Measurements from ENCODE around the gene PLCL2. TPM values are rescaled to one million over a fixed set of nuclear protein-coding genes. Genes with fewer than 3 reads are reported as not detected.
A peak's percentile ranks its signal among the peaks of the same experiment; 100 is the strongest.

Gene PLCL2
- total and polyA plus RNA-seq, 12 donors = 4.5 to 44.0 (median 27.1) TPM

DNA sequence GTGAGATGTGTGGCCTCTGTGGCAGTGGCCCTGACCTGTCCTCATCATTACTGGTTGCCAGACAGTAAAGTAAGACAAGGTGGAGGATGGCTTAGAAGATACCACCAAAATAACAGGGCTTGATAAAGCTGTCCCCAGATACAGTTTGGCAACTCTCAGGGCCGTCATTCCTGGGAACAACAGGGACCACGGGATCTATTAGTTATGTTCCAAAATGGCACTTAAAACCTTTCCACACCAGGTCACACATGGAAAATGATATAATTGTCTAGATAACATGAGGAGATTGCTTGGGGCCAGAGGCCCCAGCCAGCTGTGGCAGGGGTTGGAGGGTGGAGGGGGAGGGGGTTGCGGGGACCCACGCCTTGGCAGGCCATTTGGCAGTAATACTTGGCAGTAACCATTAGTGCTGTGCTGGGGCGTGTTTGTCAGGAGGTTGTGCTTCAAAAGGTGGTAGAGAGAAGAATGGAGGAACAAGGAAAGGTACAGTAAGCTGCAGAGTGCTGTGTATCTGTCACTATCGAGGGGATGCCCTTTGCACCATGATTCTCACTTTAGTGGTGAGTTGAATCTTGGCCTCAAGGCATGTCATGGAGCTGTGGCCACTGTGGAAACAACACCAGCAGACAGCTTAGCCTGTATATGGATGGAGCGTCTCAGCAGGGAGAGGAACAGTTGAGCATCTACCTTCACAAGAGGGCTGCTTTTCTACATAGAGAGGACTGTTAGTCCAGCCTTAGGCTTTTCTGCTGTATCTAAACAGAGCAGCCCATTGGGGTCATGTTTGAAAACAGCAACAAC lies 14.0 kb downstream of the PLCL2 start:
- Histone ChIP-seq H3K27ac (no peak overlapping the region), H3K27me3 (no peaks in the 10 kb centered on the region), H3K36me3 (replicated peaks in 1 of 2) (no peaks in the 10 kb centered on the region), H3K4me3 (no peak overlapping the region), H3K9me3 (replicated peaks in 1 of 3) (no peaks in the 10 kb centered on the region), H3K4me1 (replicated peaks in 1 of 2) (peaks cover 14 to 53% of the 10 kb centered on the region in 2 donors)
- DNase-seq = no peak
- intact Hi-C loops (cut with DNase I) = no loop called here
- 85 to 91% (median 87%) methylated on average over 7 of the region's 7 CpGs for WGBS, 4 donors
- TF ChIP-seq POLR2A (IDR thresholded peaks at IDR 0.05) = no peak
- TF ChIP-seq, protein P1, sequence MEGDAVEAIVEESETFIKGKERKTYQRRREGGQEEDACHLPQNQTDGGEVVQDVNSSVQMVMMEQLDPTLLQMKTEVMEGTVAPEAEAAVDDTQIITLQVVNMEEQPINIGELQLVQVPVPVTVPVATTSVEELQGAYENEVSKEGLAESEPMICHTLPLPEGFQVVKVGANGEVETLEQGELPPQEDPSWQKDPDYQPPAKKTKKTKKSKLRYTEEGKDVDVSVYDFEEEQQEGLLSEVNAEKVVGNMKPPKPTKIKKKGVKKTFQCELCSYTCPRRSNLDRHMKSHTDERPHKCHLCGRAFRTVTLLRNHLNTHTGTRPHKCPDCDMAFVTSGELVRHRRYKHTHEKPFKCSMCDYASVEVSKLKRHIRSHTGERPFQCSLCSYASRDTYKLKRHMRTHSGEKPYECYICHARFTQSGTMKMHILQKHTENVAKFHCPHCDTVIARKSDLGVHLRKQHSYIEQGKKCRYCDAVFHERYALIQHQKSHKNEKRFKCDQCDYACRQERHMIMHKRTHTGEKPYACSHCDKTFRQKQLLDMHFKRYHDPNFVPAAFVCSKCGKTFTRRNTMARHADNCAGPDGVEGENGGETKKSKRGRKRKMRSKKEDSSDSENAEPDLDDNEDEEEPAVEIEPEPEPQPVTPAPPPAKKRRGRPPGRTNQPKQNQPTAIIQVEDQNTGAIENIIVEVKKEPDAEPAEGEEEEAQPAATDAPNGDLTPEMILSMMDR (IDR thresholded peaks at IDR 0.05) = no peak

DNA sequence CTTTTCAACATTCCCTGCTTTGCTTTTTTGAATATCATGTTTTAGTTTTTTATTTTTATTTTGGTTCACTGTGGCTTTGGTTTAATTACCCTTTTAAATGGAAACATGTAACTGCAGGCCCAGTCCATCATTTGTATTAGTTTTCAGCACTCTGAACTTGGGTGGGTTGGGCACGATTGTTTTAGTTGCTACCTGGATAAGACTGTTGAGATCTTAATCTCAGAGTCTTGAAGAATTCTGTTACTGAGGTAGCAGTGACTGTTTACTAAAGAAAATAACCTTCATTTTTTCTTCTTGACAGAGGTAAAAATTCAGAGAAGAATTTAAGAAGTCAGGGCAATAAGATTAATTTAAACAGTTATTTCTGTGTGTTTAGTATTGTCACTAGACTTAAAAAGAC lies 15.2 kb downstream of the PLCL2 start:
- H3K9me3 ChIP-seq (replicated peaks in 1 of 3) = no peaks in the 10 kb centered on the region
- no peaks in the 10 kb centered on the region for H3K36me3 ChIP-seq (replicated peaks in 1 of 2)
- 40 to 60% (median 52%) methylated on average over 1 of the region's 1 CpG for WGBS, 4 donors
- TF ChIP-seq POLR2A (IDR thresholded peaks at IDR 0.05) = no peak
- peaks cover 14 to 53% of the 10 kb centered on the region in 2 donors for H3K4me1 ChIP-seq (replicated peaks in 1 of 2)
- DNase-seq = no peak
- no peak overlapping the region for H3K27ac ChIP-seq
- no peaks in the 10 kb centered on the region for H3K27me3 ChIP-seq
- H3K4me3 ChIP-seq = no peak overlapping the region
- intact Hi-C loops (cut with DNase I) = no loop called here

DNA sequence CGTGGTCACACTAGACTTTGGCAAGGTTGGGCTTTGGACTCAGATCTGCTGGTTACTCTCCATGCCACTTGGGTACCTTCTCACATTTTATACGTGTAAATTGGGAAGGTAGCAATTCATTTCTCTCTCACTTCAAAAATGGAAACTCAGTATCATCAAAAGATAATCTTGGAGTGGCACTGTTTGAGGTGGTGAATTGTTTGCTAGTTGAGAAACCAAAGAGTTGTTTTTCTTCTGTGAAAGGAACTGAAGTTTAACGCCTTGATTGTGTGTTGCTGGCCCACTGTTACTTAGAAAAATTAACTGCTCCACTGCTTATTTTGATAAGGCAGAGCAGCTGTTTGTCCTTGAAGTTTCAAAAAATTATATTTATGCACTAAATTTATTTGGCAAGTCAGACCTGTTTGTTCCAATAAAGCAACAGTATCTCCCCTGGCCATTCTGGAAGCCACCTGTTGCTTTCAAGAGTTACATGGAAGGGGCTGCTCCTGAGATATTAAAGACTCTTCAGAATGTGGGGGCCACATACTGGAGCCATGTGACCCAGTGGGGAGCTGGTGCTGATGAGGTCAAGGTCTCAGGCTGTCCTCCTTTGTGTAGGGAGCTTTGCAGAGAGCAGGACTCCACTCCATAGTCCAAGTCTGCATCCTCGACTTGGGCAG lies 16.2 kb downstream of the PLCL2 start:
- 44 to 61% (median 53%) methylated on average over 4 of the region's 4 CpGs for WGBS, 4 donors
- no peak for TF ChIP-seq POLR2A (IDR thresholded peaks at IDR 0.05)
- TF ChIP-seq, protein P1 (IDR thresholded peaks at IDR 0.05) = no peak
- no peak for DNase-seq
- Histone ChIP-seq H3K9me3 (replicated peaks in 1 of 3) (no peaks in the 10 kb centered on the region), H3K4me3 (no peak overlapping the region), H3K27me3 (no peaks in the 10 kb centered on the region), H3K4me1 (replicated peaks in 1 of 2) (peaks cover 14 to 62% of the 10 kb centered on the region in 2 donors), H3K27ac (no peak overlapping the region), H3K36me3 (replicated peaks in 1 of 2) (no peaks in the 10 kb centered on the region)
- intact Hi-C loops (cut with DNase I) = no loop called here

DNA sequence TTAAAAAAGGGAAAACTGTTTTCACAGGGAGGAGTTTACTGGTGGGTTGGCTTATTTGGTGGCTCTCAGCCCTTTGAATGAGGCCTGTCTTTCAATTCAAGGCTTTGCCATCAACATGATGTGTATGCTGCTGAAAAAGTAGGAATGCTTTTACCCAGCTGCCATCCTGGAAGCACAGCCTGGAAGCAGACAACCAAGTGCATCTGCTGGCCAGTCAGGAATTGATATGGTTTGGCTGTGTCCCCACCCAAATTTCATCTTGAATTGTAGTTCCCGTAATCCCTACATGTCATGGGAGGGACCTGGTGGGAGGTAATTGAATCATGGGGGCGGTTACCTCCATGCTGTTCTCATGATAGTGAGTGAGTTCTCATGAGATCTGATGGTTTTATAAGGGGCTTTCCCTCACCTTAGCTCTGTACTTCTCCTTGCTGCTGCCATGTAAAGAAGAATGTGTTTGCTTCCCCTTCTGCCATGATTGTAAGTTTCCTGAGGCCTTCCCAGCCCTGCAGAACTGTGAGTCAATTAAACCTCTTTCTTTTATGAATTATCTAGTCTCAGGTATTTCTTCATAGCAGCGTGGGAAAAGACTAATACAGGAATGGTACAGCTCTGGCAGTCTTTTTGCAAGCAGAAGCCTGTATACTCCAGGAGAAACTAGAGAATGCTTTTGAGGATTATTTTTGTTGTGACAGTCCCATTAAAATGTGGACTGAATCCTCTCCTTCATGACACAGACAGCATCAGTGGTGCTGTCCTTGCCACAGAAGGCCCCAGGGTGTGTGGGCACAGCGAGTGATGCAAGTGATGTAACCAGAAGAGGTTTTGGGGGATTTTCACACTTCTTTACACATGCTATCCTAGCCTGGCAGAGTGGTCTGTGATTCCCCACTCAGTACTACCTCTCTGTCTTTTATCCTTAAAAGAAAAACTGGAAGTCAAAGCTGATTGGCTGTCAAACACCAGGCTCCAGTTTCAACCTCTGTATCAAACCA lies 20.0 kb downstream of the PLCL2 start:
- Histone ChIP-seq H3K27ac (peak overlapping the region in 2 of 5 donors; percentile 15 to 18), H3K9me3 (replicated peaks in 1 of 3) (no peaks in the 10 kb centered on the region), H3K4me3 (no peak overlapping the region), H3K36me3 (replicated peaks in 1 of 2) (no peaks in the 10 kb centered on the region), H3K27me3 (no peaks in the 10 kb centered on the region), H3K4me1 (replicated peaks in 1 of 2) (peaks cover 15 to 67% of the 10 kb centered on the region in 2 donors)
- TF ChIP-seq POLR2A (IDR thresholded peaks at IDR 0.05) = no peak
- no peak for DNase-seq
- WGBS, 4 donors = 86 to 93% (median 88%) methylated on average over 4 of the region's 4 CpGs
- intact Hi-C loops (cut with DNase I) = no loop called here
